HepG2 (cell line): ENCODE data around the gene ZNF83. TPM values are rescaled to one million over a fixed set of nuclear protein-coding genes. Genes with fewer than 3 reads are reported as not detected.

Experiments used
- ATAC-seq: fragments of 200-7000 bp; cut with Tn5 transposase; 3 replicates; pipeline ENCODE4 v1.9.1; 2020; ENCODE audit warnings: mild to moderate bottlenecking, moderate library complexity
- BruUV-seq: library from RNA; stranded (reverse); fragments of 400-500 nt; replicated peaks from 2 replicates; lab custom pipeline; 2021; lab: Mats Ljungman, UMichigan
- CTCF ChIA-PET: fragments of 300-600 bp; formaldehyde crosslinking; extraction: SDS; loops from one replicate; lab custom pipeline; 2021; ENCODE audit warnings: low total read pairs, inconsistent platforms, low intra/inter-chr PET ratio; lab: Yijun Ruan, JAX
- POLR2A ChIA-PET: fragments of 350-600 bp; sonication (Branson Sonifier 250); formaldehyde crosslinking; loops from one replicate; lab custom pipeline; 2020; ENCODE audit warnings: antibody characterized with exemption, inconsistent platforms; lab: Yijun Ruan, JAX
- DNase-seq: peaks from one replicate; pipeline ENCODE4 v3.0.0-alpha.2; 2015; ENCODE audit warnings: low spot score
- FAIRE-seq: peaks from 3 replicates; lab custom pipeline; 2011; peaks lifted over from hg19 to GRCh38; lab: Jason Lieb, UNC
- H2AFZ ChIP-seq: one replicate; pipeline ENCODE4 v1.6.1; 2011; ENCODE audit warnings: low read length, inconsistent platforms
- H3K27ac ChIP-seq: fragments of 300-600 bp; 3 replicates; pipeline ENCODE4 v1.8.0; 2011; ENCODE audit warnings: mixed run types, mild to moderate bottlenecking, mixed read lengths, low read length, inconsistent platforms; ENCODE audit not compliant: insufficient read depth; ENCODE audit errors: extremely low read length
- H3K27me3 ChIP-seq, 2 experiments: fragments of 200-600 bp in 1 of 2; 2 replicates in 1 of 2; 3 replicates in 1 of 2; pipeline versions ENCODE4 v1.6.0 to v1.8.0; 2011; ENCODE audit warnings: low read length in 2 of 2, mild to moderate bottlenecking in 2 of 2, moderate library complexity in 2 of 2, inconsistent platforms in 1 of 2; ENCODE audit not compliant: insufficient read depth in 2 of 2, control insufficient read depth in 1 of 2
- H3K36me3 ChIP-seq, 2 experiments: fragments of 200-600 bp in 1 of 2; replicated peaks in 1 of 2; 2 replicates in 1 of 2; 3 replicates in 1 of 2; pipeline versions ENCODE4 v1.5.1 to v1.8.0; 2011; ENCODE audit warnings: low read length in 2 of 2, inconsistent platforms in 1 of 2; ENCODE audit not compliant: insufficient read depth in 2 of 2, control insufficient read depth in 1 of 2
- H3K4me1 ChIP-seq: 2 replicates; pipeline ENCODE4 v1.5.1; 2012; ENCODE audit warnings: low read length, inconsistent platforms; ENCODE audit not compliant: insufficient read depth
- H3K4me2 ChIP-seq: 2 replicates; pipeline ENCODE4 v1.6.0; 2011; ENCODE audit warnings: low read depth, low read length, inconsistent platforms
- H3K4me3 ChIP-seq, 3 experiments: fragments of 200-600 bp in 1 of 3; sonication (generic), shearing (Covaris generic) in 1 of 3; replicated peaks in 1 of 3; 2 replicates each; pipeline ENCODE4 v1.5.1; 2011 to 2016; ENCODE audit warnings: low read length in 3 of 3, inconsistent platforms in 2 of 3, low read depth in 2 of 3, mild to moderate bottlenecking in 2 of 3, control low read depth in 1 of 3, mixed read lengths in 1 of 3; ENCODE audit not compliant: insufficient read depth in 1 of 3
- H3K79me2 ChIP-seq: one replicate; pipeline ENCODE4 v1.6.1; 2011; ENCODE audit warnings: low read length, inconsistent platforms; ENCODE audit not compliant: insufficient read depth
- H3K9ac ChIP-seq: 2 replicates; pipeline ENCODE4 v1.6.0; 2011; ENCODE audit warnings: mild to moderate bottlenecking, low read depth, low read length, inconsistent platforms; ENCODE audit not compliant: insufficient read depth
- H3K9me3 ChIP-seq: 2 replicates; pipeline ENCODE4 v1.5.1; 2012; ENCODE audit warnings: mild to moderate bottlenecking, low read length
- H4K20me1 ChIP-seq: 2 replicates; pipeline ENCODE4 v1.6.0; 2011; ENCODE audit warnings: inconsistent platforms, mild to moderate bottlenecking, low read length, moderate library complexity; ENCODE audit not compliant: insufficient read depth
- ADNP ChIP-seq: sonication (generic); formaldehyde crosslinking; IDR thresholded peaks from 2 replicates; pipeline ENCODE4 v1.4.0; 2020; ENCODE audit warnings: missing genetic modification reagents
- CBX2 ChIP-seq, 2 experiments: fragments of 200-600 bp in 1 of 2; sonication (generic); formaldehyde crosslinking in 1 of 2; IDR thresholded peaks; 2 replicates each; pipeline versions ENCODE4 v1.7.0 to v1.8.1; 2018 to 2022; ENCODE audit warnings: low read depth in 2 of 2, low read length in 1 of 2, mild to moderate bottlenecking in 1 of 2, missing genetic modification reagents in 1 of 2
- CTCF ChIP-seq: sonication (generic); formaldehyde crosslinking; IDR thresholded peaks from 2 replicates; pipeline ENCODE4 v1.5.0; 2020; ENCODE audit warnings: mild to moderate bottlenecking, missing genetic modification reagents, moderate library complexity
- NCOR1 ChIP-seq: fragments of 200-600 bp; sonication (generic); IDR thresholded peaks from 2 replicates; pipeline ENCODE4 v1.7.0; 2017; ENCODE audit warnings: antibody characterized with exemption, low read length, borderline replicate concordance
- SRSF4 ChIP-seq: fragments of 200-400 bp; formaldehyde crosslinking; IDR thresholded peaks from one replicate; pipeline ENCODE4 v1.6.1; 2018; ENCODE audit warnings: mild to moderate bottlenecking, low read depth, low read length, moderate library complexity; ENCODE audit not compliant: poor library complexity, severe bottlenecking
- STAG1 ChIP-seq: sonication (generic); formaldehyde crosslinking; IDR thresholded peaks from 2 replicates; pipeline ENCODE4 v1.4.0; 2020; ENCODE audit warnings: missing genetic modification reagents
- THYN1 ChIP-seq: sonication (generic); formaldehyde crosslinking; IDR thresholded peaks from 2 replicates; pipeline ENCODE4 v1.8.1; 2023; ENCODE audit warnings: low read depth, mild to moderate bottlenecking, moderate library complexity, missing genetic modification reagents, borderline replicate concordance
- ZNF20 ChIP-seq: sonication (generic); formaldehyde crosslinking; IDR thresholded peaks from 2 replicates; pipeline ENCODE4 v1.4.0; 2020; ENCODE audit warnings: mild to moderate bottlenecking, moderate library complexity, missing genetic modification reagents
- ZNF235 ChIP-seq: sonication (generic); formaldehyde crosslinking; IDR thresholded peaks from 2 replicates; pipeline ENCODE4 v1.8.1; 2023; ENCODE audit warnings: mild to moderate bottlenecking, missing genetic modification reagents, borderline replicate concordance
- ZNF292 ChIP-seq: sonication (generic); formaldehyde crosslinking; IDR thresholded peaks from 2 replicates; pipeline ENCODE4 v1.8.1; 2022; ENCODE audit warnings: mild to moderate bottlenecking, low read depth, missing genetic modification reagents, borderline replicate concordance
- ZNF746 ChIP-seq: sonication (generic); formaldehyde crosslinking; IDR thresholded peaks from 2 replicates; pipeline ENCODE4 v1.8.0; 2022; ENCODE audit warnings: mild to moderate bottlenecking, missing genetic modification reagents
- WGBS: methylation state at CpG from one replicate; pipeline ENCODE4 v1.1.6; 2017; ENCODE audit warnings: low lambda C conversion rate; 5-methylcytosine and 5-hydroxymethylcytosine counted together
- in situ Hi-C: cut with HindIII; loops from 2 replicates; pipeline ENCODE4 v1.10.0; 2017; ENCODE audit warnings: low pct_unique_long_range_greater_than_20kb; ENCODE audit not compliant: extremely low pct_ligation_motif_present
- intact Hi-C: fragments of 100-400 bp; cut with micrococcal nuclease; formaldehyde crosslinking; loops from one replicate; pipeline ENCODE4 v1.10.0; 2022; ENCODE audit not compliant: unreplicated experiment
- polyA plus RNA-seq, 8 experiments: library from polyadenylated mRNA; depleted of rRNA in 3 of 8; stranded (reverse) in 7 of 8; unstranded in 1 of 8; fragments of >200 nt; fragmentation: Illumina TruSeq in 4 of 8; extraction: Trizol in 4 of 8; gene quantifications; 2 replicates each; pipeline versions ENCODE4 v1.2.1 to v1.2.3, GENCODE V29; 2011 to 2016; ENCODE audit warnings: low read depth in 4 of 8, missing spikeins in 1 of 8, mixed read lengths in 1 of 8; ENCODE audit not compliant: insufficient read depth in 1 of 8
- total RNA-seq, 5 experiments: library from RNA; depleted of rRNA; stranded (reverse); fragments of >200 nt; fragmentation: Illumina TruSeq; extraction: Trizol; gene quantifications; 2 replicates each; pipeline ENCODE4 v1.2.3, GENCODE V29; 2016; ENCODE audit warnings: low read depth in 1 of 5

ZNF83 gene
- total and polyA plus RNA-seq, 2 of the 13 experiments (the other 11 are each of a cell fraction or from before 2014, with no cell fraction given) = 20.4 to 44.5 TPM

GRCh38 chr19:52590728-52591127 lies 47.4 kb downstream of the ZNF83 start:
- ChIA-PET POLR2A (no interaction called here), CTCF (no interaction called here)
- Histone ChIP-seq H3K79me2 (no peaks in the 10 kb centered on the region), H4K20me1 (no peaks in the 10 kb centered on the region), H2AFZ (no peak overlapping the region), H3K27ac (no peak overlapping the region), H3K4me2 (no peak overlapping the region), H3K9ac (no peak overlapping the region)
- in situ Hi-C loops = no loop called here
- no peak for ATAC-seq
- TF ChIP-seq ADNP (CRISPR knock-in tag) (no peak), CBX2 (IDR thresholded peaks at IDR 0.05; ENCODE audit: low read depth, low read length) (no peak), CBX2 (CRISPR knock-in tag; IDR thresholded peaks at IDR 0.05; ENCODE audit: low read depth) (no peak), SRSF4 (no peak), ZNF235 (CRISPR knock-in tag) (no peak), ZNF292 (CRISPR knock-in tag) (no peak), STAG1 (CRISPR knock-in tag) (peak; percentile 12; the same call in 1 of the 2 replicates), ZNF746 (CRISPR knock-in tag) (no peak), CTCF (CRISPR knock-in tag) (peak; percentile 24), THYN1 (CRISPR knock-in tag) (no peak), NCOR1 (no peak), ZNF20 (no peak)
- TF ChIP-seq, all 625 proteins: peak for 2
- H3K4me3 ChIP-seq = no peak overlapping the region
- intact Hi-C loops = no loop called here
- BruUV-seq = no TSS peak
- H3K9me3 ChIP-seq = peaks cover 29% of the 10 kb centered on the region
- no peaks in the 10 kb centered on the region; a peak in 1 of 5 replicates for H3K36me3 ChIP-seq
- no peaks in the 10 kb centered on the region for H3K4me1 ChIP-seq
- DNase-seq (no peak), FAIRE-seq (no peak)
- H3K27me3 ChIP-seq = no peaks in the 10 kb centered on the region
- 55% methylated on average over 5 of the region's 5 CpGs for WGBS
